Thyroid gland (tissue), 4 donors: ENCODE measurements around the gene MINK1.

ENCODE experiments used
- CTCF ChIP-seq, 6 experiments: fragments of 200-600 bp in 3 of 6; fragments of 450-650 bp in 3 of 6; sonication (generic) in 3 of 6; IDR thresholded peaks; one replicate each; pipeline ENCODE4 v1.5.1; 2016 to 2019; ENCODE audit warnings: antibody characterized with exemption in 6 of 6, mild to moderate bottlenecking in 2 of 6, inconsistent platforms in 1 of 6, moderate library complexity in 1 of 6
- POLR2A ChIP-seq, 2 donors: fragments of 450-650 bp; IDR thresholded peaks; one replicate each; pipeline ENCODE4 v1.6.1; 2017; ENCODE audit warnings: antibody characterized with exemption in 2 of 2, mild to moderate bottlenecking in 2 of 2, moderate library complexity in 1 of 2

DNA sequence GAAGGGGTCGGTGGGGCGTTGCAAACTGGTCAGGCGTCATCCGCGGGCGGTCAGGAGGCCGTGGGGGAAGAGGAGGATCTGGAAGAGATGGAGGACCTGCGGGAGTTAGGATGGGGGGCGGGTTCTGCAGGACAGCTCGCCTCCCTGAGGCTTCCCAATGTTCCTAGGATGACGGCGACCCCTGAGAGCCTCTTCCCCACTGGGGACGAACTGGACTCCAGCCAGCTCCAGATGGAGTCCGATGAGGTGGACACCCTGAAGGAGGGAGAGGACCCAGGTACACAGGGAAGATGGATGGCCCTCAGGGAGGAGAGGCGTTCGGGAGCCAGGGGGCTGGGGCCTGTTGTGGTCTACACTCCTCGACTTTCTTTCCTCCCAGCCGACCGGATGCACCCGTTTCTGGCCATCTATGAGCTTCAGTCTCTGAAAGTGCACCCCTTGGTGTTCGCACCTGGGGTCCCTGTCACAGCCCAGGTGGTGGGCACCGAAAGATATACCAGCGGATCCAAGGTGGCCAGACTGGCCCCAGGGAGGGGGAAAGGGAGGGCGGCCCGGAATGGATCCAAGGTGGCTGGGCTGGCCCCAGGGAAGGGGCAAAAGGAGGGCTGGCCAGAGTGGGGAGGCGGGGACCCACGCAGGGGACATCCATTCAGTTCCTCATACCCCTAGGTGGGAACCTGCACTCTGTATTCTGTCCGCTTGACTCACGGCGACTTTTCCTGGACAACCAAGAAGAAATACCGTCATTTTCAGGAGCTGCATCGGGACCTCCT, 25.3 kb upstream of the MINK1 start:
- TF ChIP-seq CTCF (IDR thresholded peaks at IDR 0.05) = no peak
- TF ChIP-seq POLR2A (IDR thresholded peaks at IDR 0.05) = no peak
